K562 (cell line): ENCODE data around the gene WDHD1. TPM values are rescaled to one million over a fixed set of nuclear protein-coding genes. Genes with fewer than 3 reads are reported as not detected.
A peak's percentile ranks its signal among the peaks of the same experiment; 100 is the strongest.

Source experiments
- ATAC-seq: fragments of 200-7000 bp; cut with Tn5 transposase; 3 replicates; pipeline ENCODE4 v1.9.1; 2020; ENCODE audit warnings: moderate library complexity
- BruUV-seq: library from RNA; stranded (reverse); fragments of 400-500 nt; replicated peaks from 2 replicates; lab custom pipeline; 2021; lab: Mats Ljungman, UMichigan
- CTCF ChIA-PET: fragments of 300-600 bp; formaldehyde crosslinking; extraction: SDS; loops from one replicate; lab custom pipeline; 2021; ENCODE audit warnings: low intra/inter-chr PET ratio; lab: Yijun Ruan, JAX
- POLR2A ChIA-PET: fragments of 300-600, 350-650 bp; sonication (Branson Sonifier 250); formaldehyde crosslinking; extraction: SDS; loops from one replicate; lab custom pipeline; 2021; ENCODE audit warnings: antibody characterized with exemption, inconsistent platforms; lab: Yijun Ruan, JAX
- DNase-seq, 4 experiments: peaks; one replicate each; pipeline versions ENCODE4 v3.0.0 to v3.0.0-alpha.2; 2011 to 2018; ENCODE audit warnings: low spot score in 3 of 4, mixed read lengths in 3 of 4; ENCODE audit errors: extremely low read depth in 1 of 4
- FAIRE-seq: peaks from 2 replicates; lab custom pipeline; 2011; peaks lifted over from hg19 to GRCh38; lab: Jason Lieb, UNC
- H2AFZ ChIP-seq: 2 replicates; pipeline ENCODE4 v1.6.0; 2011; ENCODE audit warnings: low read depth, low read length, control low read depth, inconsistent platforms
- H3K27ac ChIP-seq: fragments of 200-600 bp; 3 replicates; pipeline ENCODE4 v1.8.0; 2011; ENCODE audit warnings: low read depth, mild to moderate bottlenecking, control low read depth, inconsistent platforms, low read length, moderate library complexity, mixed read lengths; ENCODE audit errors: extremely low read depth
- H3K27me3 ChIP-seq, 2 experiments: fragments of 300-600 bp in 1 of 2; 2 replicates in 1 of 2; 3 replicates in 1 of 2; pipeline versions ENCODE4 v1.6.0 to v1.8.0; 2011; ENCODE audit warnings: inconsistent platforms in 2 of 2, low read length in 2 of 2, mild to moderate bottlenecking in 1 of 2, mixed read lengths in 1 of 2, moderate library complexity in 1 of 2; ENCODE audit not compliant: control insufficient read depth in 2 of 2, insufficient read depth in 2 of 2
- H3K36me3 ChIP-seq: fragments of 300-600 bp; 3 replicates; pipeline ENCODE4 v1.8.0; 2011; ENCODE audit warnings: mild to moderate bottlenecking, low read length, inconsistent platforms; ENCODE audit not compliant: control insufficient read depth, insufficient read depth
- H3K4me1 ChIP-seq, 2 experiments: fragments of 200-600 bp in 1 of 2; replicated peaks in 1 of 2; 2 replicates in 1 of 2; 3 replicates in 1 of 2; pipeline versions ENCODE4 v1.5.1 to v1.8.0; 2011; ENCODE audit warnings: inconsistent platforms in 2 of 2, low read length in 2 of 2, mild to moderate bottlenecking in 1 of 2, mixed read lengths in 1 of 2, moderate library complexity in 1 of 2; ENCODE audit not compliant: control insufficient read depth in 2 of 2, insufficient read depth in 2 of 2
- H3K4me2 ChIP-seq: 2 replicates; pipeline ENCODE4 v1.6.1; 2011; ENCODE audit warnings: low read length, control low read depth, inconsistent platforms, mixed read lengths; ENCODE audit not compliant: insufficient read depth
- H3K4me3 ChIP-seq: fragments of 200-600 bp; sonication (generic), shearing (Covaris generic); 2 replicates; pipeline ENCODE4 v1.5.1; 2016; ENCODE audit warnings: control low read depth, inconsistent platforms
- H3K79me2 ChIP-seq: fragments of 200-600 bp; 3 replicates; pipeline ENCODE4 v1.8.0; 2011; ENCODE audit warnings: low read length, inconsistent platforms; ENCODE audit not compliant: control insufficient read depth, insufficient read depth
- H3K9ac ChIP-seq, 2 experiments: 2 replicates each; pipeline versions ENCODE4 v1.6.0 to v1.6.1; 2011; ENCODE audit warnings: low read depth in 2 of 2, low read length in 2 of 2, control low read depth in 1 of 2, inconsistent platforms in 1 of 2, mild to moderate bottlenecking in 1 of 2, mixed read lengths in 1 of 2; ENCODE audit not compliant: insufficient read depth in 1 of 2
- H3K9me1 ChIP-seq: one replicate; pipeline ENCODE4 v1.6.0; 2011; ENCODE audit warnings: inconsistent platforms, mild to moderate bottlenecking, low read length, moderate library complexity; ENCODE audit not compliant: control insufficient read depth, insufficient read depth
- H3K9me3 ChIP-seq: replicated peaks from 2 replicates; pipeline ENCODE4 v1.5.1; 2011; ENCODE audit warnings: low read depth, low read length, inconsistent platforms; ENCODE audit not compliant: control insufficient read depth, insufficient read depth
- H4K20me1 ChIP-seq: replicated peaks from 2 replicates; pipeline ENCODE4 v1.6.1; 2011; ENCODE audit warnings: low read length, inconsistent platforms, mixed read lengths; ENCODE audit not compliant: control insufficient read depth, insufficient read depth
- CTBP1 ChIP-seq: fragments of 450-650 bp; IDR thresholded peaks from 2 replicates; pipeline ENCODE4 v1.6.1; 2016; ENCODE audit warnings: borderline replicate concordance
- GTF2F1 ChIP-seq: IDR thresholded peaks from 2 replicates; pipeline ENCODE4 v1.6.1; 2011; ENCODE audit warnings: low read depth, low read length, improper control_type of control experiment
- ID3 ChIP-seq, 2 experiments: fragments of 250-450 bp in 1 of 2; fragments of 450-650 bp in 1 of 2; sonication (Bioruptor Pico) in 1 of 2; IDR thresholded peaks; 2 replicates each; pipeline versions ENCODE4 v1.6.1 to v1.8.0; 2016 to 2021; ENCODE audit warnings: mild to moderate bottlenecking in 2 of 2, moderate library complexity in 2 of 2, missing compliant biosample characterization in 1 of 2, missing genetic modification characterization in 1 of 2
- KAT2B ChIP-seq: IDR thresholded peaks from one replicate; pipeline ENCODE4 v1.6.1; 2012; ENCODE audit warnings: low read depth, mild to moderate bottlenecking, control low read depth, inconsistent platforms, low read length, moderate library complexity
- LEF1 ChIP-seq: fragments of 450-650 bp; IDR thresholded peaks from 2 replicates; pipeline ENCODE4 v1.6.1; 2016; ENCODE audit warnings: mild to moderate bottlenecking
- MAFK ChIP-seq: IDR thresholded peaks from 2 replicates; pipeline ENCODE4 v1.6.1; 2011; ENCODE audit warnings: low read length, improper control_type of control experiment
- MEF2A ChIP-seq: IDR thresholded peaks from 2 replicates; pipeline ENCODE4 v1.6.1; 2011; ENCODE audit warnings: low read depth, mild to moderate bottlenecking, low read length, moderate library complexity; ENCODE audit not compliant: control insufficient read depth
- MYNN ChIP-seq, 2 experiments: sonication (generic); formaldehyde crosslinking in 1 of 2; IDR thresholded peaks; 2 replicates each; pipeline versions ENCODE4 v1.5.0 to v1.6.1; 2016 to 2020; ENCODE audit warnings: antibody characterized with exemption in 1 of 2, missing genetic modification reagents in 1 of 2
- NFRKB ChIP-seq: fragments of 450-650 bp; IDR thresholded peaks from 2 replicates; pipeline ENCODE4 v1.6.1; 2016; ENCODE audit warnings: low read depth
- RAD51 ChIP-seq: fragments of 450-650 bp; IDR thresholded peaks from 2 replicates; pipeline ENCODE4 v1.7.1; 2016; ENCODE audit warnings: low read depth, mild to moderate bottlenecking, borderline replicate concordance
- RHOXF2B ChIP-seq: fragments of 250-450 bp; sonication (Bioruptor Pico); conservative IDR thresholded peaks from 2 replicates; pipeline ENCODE4 v1.5.1; 2021
- ZNF124 ChIP-seq: sonication (generic); formaldehyde crosslinking; IDR thresholded peaks from 2 replicates; pipeline ENCODE4 v1.8.1; 2022; ENCODE audit warnings: missing genetic modification reagents
- ZNF583 ChIP-seq: fragments of 250-450 bp; sonication (Bioruptor Pico); IDR thresholded peaks from 2 replicates; pipeline ENCODE4 v1.4.0; 2020
- WGBS: fragments of 100-300 bp; shearing (Covaris generic); methylation state at CpG from one replicate; pipeline ENCODE4 v1.1.6; 2016; ENCODE audit warnings: low coverage, mixed read lengths; ENCODE audit not compliant: insufficient coverage; ENCODE audit errors: missing lambda C conversion rate; 5-methylcytosine and 5-hydroxymethylcytosine counted together
- in situ Hi-C: fragments of 300-500 bp; cut with MboI; formaldehyde crosslinking; loops from 4 replicates; pipeline ENCODE4 v1.15.0; 2018; ENCODE audit warnings: inconsistent platforms, mixed read lengths
- intact Hi-C: fragments of 100-400 bp; cut with micrococcal nuclease; formaldehyde crosslinking; loops from 2 replicates; pipeline ENCODE4 v1.14.2; 2022
- polyA plus RNA-seq, 8 experiments: library from polyadenylated mRNA; depleted of rRNA in 4 of 8; stranded (reverse) in 5 of 8; unstranded in 3 of 8; fragments of >200 nt; fragmentation: Nextera tagmentation in 2 of 8; fragmentation: Illumina TruSeq in 1 of 8; extraction: Ambion mirVana in 2 of 8; extraction: Trizol in 1 of 8; gene quantifications; 2 replicates each; pipeline versions ENCODE4 v1.2.1 to v1.2.3, GENCODE V29; 2011 to 2014; ENCODE audit warnings: inconsistent platforms in 1 of 8, missing spikeins in 1 of 8
- total RNA-seq, 7 experiments: library from RNA; depleted of rRNA in 6 of 7; stranded (reverse); fragments of >200 nt in 6 of 7; fragmentation: Illumina TruSeq in 2 of 7; extraction: Trizol in 2 of 7; gene quantifications; 2 replicates each; pipeline versions ENCODE4 v1.2.1 to v1.2.3, GENCODE V29; 2011 to 2021; ENCODE audit warnings: low replicate concordance in 1 of 7

WDHD1 gene
- total and polyA plus RNA-seq, 9 of the 15 experiments (the other 6 are each of a cell fraction or from before 2014, with no cell fraction given), result 11.7 to 39.1 (median 30.0) TPM

GRCh38 chr14:55053018-55053417, 26.1 kb upstream of the WDHD1 start:
- intact Hi-C loops (loop anchor here (5.0 kb wide), 1 partner anchor 49 kb away; no protein-coding TSS in a partner anchor), in situ Hi-C loops (no loop called here)
- H3K4me1 ChIP-seq, result peaks cover 8 to 14% of the 10 kb centered on the region in 2 experiments; a peak in 3 of 5 replicates
- FAIRE-seq (no peak), ATAC-seq (no peak), DNase-seq (no peak)
- 31% methylated on average over 6 of the region's 6 CpGs for WGBS
- peak overlapping the region; percentile 92 for H3K4me2 ChIP-seq
- H3K79me2 ChIP-seq, result peaks cover 69% of the 10 kb centered on the region
- TF ChIP-seq MEF2A (peak; percentile 39; the same call in 1 of the 2 replicates), CTBP1 (no peak)
- ChIA-PET CTCF (no interaction called here), POLR2A (interaction anchor here (0.9 to 3.2 kb wide), 5 partner anchors 14 to 55 kb away, joined by 3 to 22 read pairs (median 4); partner anchors contain the start of genes SOCS4 and WDHD1)
- H2AFZ ChIP-seq, result no peak overlapping the region
- H3K9ac ChIP-seq, result peak overlapping the region; percentile 54 to 100; a peak in 3 of 4 replicates
- peaks cover 3% of the 10 kb centered on the region for H3K9me1 ChIP-seq
- BruUV-seq, result no TSS peak
- H3K27me3 ChIP-seq, result no peaks in the 10 kb centered on the region
- H3K27ac ChIP-seq, result peak overlapping the region; percentile 99
- no peaks in the 10 kb centered on the region; the same call in 1 of the 2 replicates for H4K20me1 ChIP-seq
- no peaks in the 10 kb centered on the region for H3K9me3 ChIP-seq
- H3K4me3 ChIP-seq, result peak overlapping the region; percentile 97
- peaks cover 52% of the 10 kb centered on the region for H3K36me3 ChIP-seq

GRCh38 chr14:55052269-55052930, 25.5 kb upstream of the WDHD1 start:
- H3K4me2 ChIP-seq, result peak overlapping the region; percentile 92
- under 1% methylated on average over 14 of the region's 14 CpGs for WGBS
- ATAC-seq (no peak), FAIRE-seq (no peak), DNase-seq (no peak)
- H4K20me1 ChIP-seq, result no peaks in the 10 kb centered on the region; the same call in 1 of the 2 replicates
- H3K9me1 ChIP-seq, result no peaks in the 10 kb centered on the region
- in situ Hi-C loops, result no loop called here
- H3K79me2 ChIP-seq, result peaks cover 63% of the 10 kb centered on the region
- ChIA-PET POLR2A (interaction anchor here (0.6 to 3.2 kb wide), 8 partner anchors 7 to 70 kb away, joined by 3 to 22 read pairs (median 4); partner anchors contain the start of genes SOCS4 and WDHD1), CTCF (no interaction called here)
- intact Hi-C loops, result loop anchor here (5.0 kb wide), 1 partner anchor 50 kb away; no protein-coding TSS in a partner anchor
- H3K36me3 ChIP-seq, result peaks cover 47% of the 10 kb centered on the region
- H2AFZ ChIP-seq, result no peak overlapping the region
- H3K9me3 ChIP-seq, result no peaks in the 10 kb centered on the region
- peak overlapping the region; percentile 97 for H3K4me3 ChIP-seq
- TSS peak; percentile 44 for BruUV-seq
- peak overlapping the region; percentile 100 for H3K9ac ChIP-seq
- peaks cover 8 to 14% of the 10 kb centered on the region in 2 experiments; a peak in 3 of 5 replicates for H3K4me1 ChIP-seq
- no peaks in the 10 kb centered on the region for H3K27me3 ChIP-seq
- peak overlapping the region; percentile 99 for H3K27ac ChIP-seq
- TF ChIP-seq ZNF583 (CRISPR knock-in tag) (no peak), ID3 (CRISPR knock-in tag; IDR thresholded peaks at IDR 0.05) (no peak), ID3 (tag; IDR thresholded peaks at IDR 0.05) (no peak), RHOXF2B (no peak), LEF1 (peak; percentile 18; the same call in 1 of the 2 replicates), GTF2F1 (no peak), KAT2B (no peak), ZNF124 (CRISPR knock-in tag) (no peak), RAD51 (no peak), MYNN (IDR thresholded peaks at IDR 0.05) (no peak), MYNN (CRISPR knock-in tag; IDR thresholded peaks at IDR 0.05) (no peak), NFRKB (peak; percentile 41; the same call in 1 of the 2 replicates), MAFK (no peak)
